ENCODE measurements around the gene CIDEB.
A peak's percentile ranks its signal among the peaks of the same experiment; 100 is the strongest.

Gene CIDEB

GRCh38 chr14:24311837-24312615, 4.2 kb upstream of the CIDEB start:
- no peak for DNase-seq

- DNase-seq: peak; percentile 59
Observed at GRCh38 chr14:24310646-24311604, 3.1 kb upstream of the CIDEB start, which contains the start of gene LTB4R. LTB4R (plus strand) TSS chr14:24311502; CDS start chr14:24315652, 4,150 bp downstream.

- no peak for DNase-seq
Observed at GRCh38 chr14:24310265-24310645, 2.5 kb upstream of the CIDEB start.

GRCh38 chr14:24309538-24310264, 1.9 kb upstream of the CIDEB start, which contains the start of gene LTB4R2:
LTB4R2 (plus strand) TSS chr14:24310140; CDS start chr14:24310665, 525 bp downstream.
- DNase-seq: no peak

- DNase-seq: no peak
Observed at GRCh38 chr14:24308342-24309124, 756 bp upstream of the CIDEB start.

- DNase-seq: no peak
Observed at GRCh38 chr14:24307156-24307574, 612 bp downstream of the CIDEB start.

- no peak for DNase-seq
Observed at GRCh38 chr14:24304019-24304387, 3.8 kb downstream of the CIDEB start.

- DNase-seq: no peak
Observed at GRCh38 chr14:24300326-24300980, 7.3 kb downstream of the CIDEB start.

GRCh38 chr14:24299255-24300191, 8.3 kb downstream of the CIDEB start, which contains the start of the genes DHRS1 and NOP9:
DHRS1 (minus strand) TSS chr14:24299780; CDS start chr14:24299106, 674 bp downstream.
NOP9 (plus strand) TSS chr14:24299850; CDS start chr14:24299955, 105 bp downstream.
- DNase-seq: peak; percentile 90

GRCh38 chr14:24298892-24299254, 8.9 kb downstream of the CIDEB start:
- peak; percentile 26 for DNase-seq

- no peak for DNase-seq
Observed at GRCh38 chr14:24297190-24297964, 10.4 kb downstream of the CIDEB start.

- peak; percentile 80 for DNase-seq
Observed at GRCh38 chr14:24296341-24297157, 11.2 kb downstream of the CIDEB start.

GRCh38 chr14:24293525-24293924, 14.3 kb downstream of the CIDEB start:
- no peak for DNase-seq

- no peak for DNase-seq
Observed at GRCh38 chr14:24292118-24292807, 15.5 kb downstream of the CIDEB start.

GRCh38 chr14:24291446-24292117, 16.2 kb downstream of the CIDEB start:
- no peak for DNase-seq

GRCh38 chr14:24290746-24291145, 17.0 kb downstream of the CIDEB start:
- no peak for DNase-seq

GRCh38 chr14:24289649-24290280, 18.0 kb downstream of the CIDEB start:
- DNase-seq: peak; percentile 83
